PC-3 (cell line): ENCODE measurements around the gene ADCY10.

ENCODE experiments used
- CTCF ChIP-seq: fragments of 300-600 bp; sonication (generic); conservative IDR thresholded peaks from 2 replicates; pipeline ENCODE4 v1.5.1; 2017; ENCODE audit warnings: antibody characterized with exemption, low read depth, mild to moderate bottlenecking, low read length
- EZH2 ChIP-seq: fragments of 300-600 bp; sonication (generic); IDR thresholded peaks from one replicate; pipeline ENCODE4 v1.6.1; 2017; ENCODE audit warnings: antibody characterized with exemption, mild to moderate bottlenecking, low read length; ENCODE audit not compliant: unreplicated experiment
- EZH2phosphoT487 ChIP-seq: fragments of 300-600 bp; sonication (generic); IDR thresholded peaks from 2 replicates; pipeline ENCODE4 v1.6.1; 2018; ENCODE audit warnings: mild to moderate bottlenecking, antibody characterized with exemption, low read length, borderline replicate concordance

- no peak for TF ChIP-seq CTCF
- TF ChIP-seq EZH2: no peak
- no peak for TF ChIP-seq EZH2phosphoT487
Observed at GRCh38 chr1:167832693-167833092, 81.2 kb downstream of the ADCY10 start.
